CD14-positive monocyte (primary cell): ENCODE measurements around the gene FNDC3B. TPM values are rescaled to one million over a fixed set of nuclear protein-coding genes. Genes with fewer than 3 reads are reported as not detected.
A peak's percentile ranks its signal among the peaks of the same experiment; 100 is the strongest.

Experiments
- DNase-seq, 3 donors: peaks; one replicate each; pipeline ENCODE4 v3.0.0-alpha.2; 2011 to 2022
- H2AFZ ChIP-seq: 2 replicates; pipeline ENCODE4 v1.6.0; 2012; ENCODE audit warnings: mild to moderate bottlenecking, low read depth, low read length, inconsistent platforms; ENCODE audit not compliant: insufficient read depth, poor library complexity, severe bottlenecking
- H3K27ac ChIP-seq, 2 donors: 1 replicate in 1 of 2; 2 replicates in 1 of 2; pipeline ENCODE4 v1.5.1; 2012 to 2013; ENCODE audit warnings: low read length in 2 of 2, control low read depth in 1 of 2, inconsistent platforms in 1 of 2, low read depth in 1 of 2, mild to moderate bottlenecking in 1 of 2
- H3K27me3 ChIP-seq, 2 donors: one replicate each; pipeline versions ENCODE4 v1.6.0 to v1.6.1; 2011 to 2013; ENCODE audit warnings: low read length in 2 of 2; ENCODE audit not compliant: control insufficient read depth in 2 of 2, insufficient read depth in 2 of 2
- H3K36me3 ChIP-seq, 2 donors: replicated peaks in 1 of 2; 1 replicate in 1 of 2; 2 replicates in 1 of 2; pipeline versions ENCODE4 v1.5.1 to v1.6.1; 2012 to 2013; ENCODE audit warnings: low read length in 2 of 2, control low read depth in 1 of 2, inconsistent platforms in 1 of 2, mild to moderate bottlenecking in 1 of 2; ENCODE audit not compliant: insufficient read depth in 2 of 2, control insufficient read depth in 1 of 2
- H3K4me1 ChIP-seq, 2 donors: 1 replicate in 1 of 2; 2 replicates in 1 of 2; pipeline versions ENCODE4 v1.5.1 to v1.6.1; 2012 to 2013; ENCODE audit warnings: low read length in 2 of 2, control low read depth in 1 of 2, inconsistent platforms in 1 of 2, mild to moderate bottlenecking in 1 of 2, moderate library complexity in 1 of 2; ENCODE audit not compliant: insufficient read depth in 2 of 2, control insufficient read depth in 1 of 2
- H3K4me2 ChIP-seq: replicated peaks from 2 replicates; pipeline ENCODE3; 2012; ENCODE audit warnings: low read length, moderate library complexity, mild to moderate bottlenecking; ENCODE audit not compliant: poor library complexity, severe bottlenecking; ENCODE audit errors: extremely low read depth
- H3K4me3 ChIP-seq, 3 experiments: fragments of 200-600 bp in 1 of 3; sonication (generic) in 1 of 3; replicated peaks in 1 of 3; 1 replicate in 2 of 3; 2 replicates in 1 of 3; pipeline ENCODE4 v1.5.1; 2011 to 2013; ENCODE audit warnings: low read length in 3 of 3, mild to moderate bottlenecking in 3 of 3, control low read depth in 2 of 3, low read depth in 2 of 3, inconsistent platforms in 1 of 3, moderate library complexity in 1 of 3
- H3K79me2 ChIP-seq: 2 replicates; pipeline ENCODE4 v1.6.0; 2012; ENCODE audit warnings: mild to moderate bottlenecking, control low read depth, inconsistent platforms, low read length, moderate library complexity; ENCODE audit not compliant: insufficient read depth
- H3K9ac ChIP-seq: 2 replicates; pipeline ENCODE4 v1.6.0; 2017; ENCODE audit warnings: low read length, mild to moderate bottlenecking; ENCODE audit not compliant: insufficient read depth, poor library complexity, severe bottlenecking
- H3K9me3 ChIP-seq, 2 donors: replicated peaks in 1 of 2; 1 replicate in 1 of 2; 2 replicates in 1 of 2; pipeline versions ENCODE4 v1.5.1 to v1.6.1; 2012 to 2013; ENCODE audit warnings: low read length in 2 of 2, control low read depth in 1 of 2; ENCODE audit not compliant: control insufficient read depth in 1 of 2, insufficient read depth in 1 of 2
- H4K20me1 ChIP-seq: 2 replicates; pipeline ENCODE4 v1.6.0; 2012; ENCODE audit warnings: mild to moderate bottlenecking, low read length, control low read depth, moderate library complexity; ENCODE audit not compliant: insufficient read depth
- H3K27ac Mint-ChIP-seq, 7 donors: one replicate each; pipeline ENCODE4 v1.8.0; 2020; ENCODE audit warnings: mild to moderate bottlenecking in 7 of 7, mixed read lengths in 7 of 7, moderate library complexity in 6 of 7, inconsistent platforms in 2 of 7
- H3K27me3 Mint-ChIP-seq, 3 donors: one replicate each; pipeline ENCODE4 v1.8.0; 2021 to 2022; ENCODE audit warnings: low read depth in 3 of 3, mild to moderate bottlenecking in 3 of 3, mixed read lengths in 3 of 3, moderate library complexity in 3 of 3, inconsistent platforms in 1 of 3
- H3K36me3 Mint-ChIP-seq, 2 donors: one replicate each; pipeline ENCODE4 v1.8.0; 2020; ENCODE audit warnings: mixed read lengths in 2 of 2, inconsistent platforms in 1 of 2, mild to moderate bottlenecking in 1 of 2
- H3K4me1 Mint-ChIP-seq: one replicate; pipeline ENCODE4 v1.8.0; 2020; ENCODE audit warnings: mild to moderate bottlenecking, mixed read lengths
- H3K4me3 Mint-ChIP-seq, 2 donors: one replicate each; pipeline ENCODE4 v1.8.0; 2020; ENCODE audit warnings: mild to moderate bottlenecking in 2 of 2, mixed read lengths in 2 of 2, moderate library complexity in 1 of 2
- H3K9me3 Mint-ChIP-seq, 7 donors: one replicate each; pipeline ENCODE4 v1.8.0; 2020 to 2022; ENCODE audit warnings: mixed read lengths in 7 of 7, mild to moderate bottlenecking in 6 of 7, moderate library complexity in 6 of 7, inconsistent platforms in 2 of 7
- CTCF ChIP-seq: fragments of 200-600 bp; IDR thresholded peaks from one replicate; pipeline ENCODE4 v1.8.0; 2022; ENCODE audit warnings: antibody characterized with exemption, mild to moderate bottlenecking
- WGBS: methylation state at CpG from one replicate; pipeline ENCODE4 v1.1.5; 2013; ENCODE audit warnings: missing lambda C conversion rate; ENCODE audit not compliant: insufficient coverage; 5-methylcytosine and 5-hydroxymethylcytosine counted together
- intact Hi-C, 2 donors: fragments of 100-400 bp; cut with micrococcal nuclease; formaldehyde crosslinking; loops; one replicate each; pipeline versions ENCODE4 v1.15.0 to v1.15.1; 2023
- polyA plus RNA-seq, 3 donors: library from polyadenylated mRNA; depleted of rRNA in 1 of 3; unstranded in 2 of 3; stranded (reverse) in 1 of 3; fragments of 300-500 nt in 2 of 3; fragments of >200 nt in 1 of 3; fragmentation: Illumina TruSeq in 2 of 3; gene quantifications; 1 replicate in 2 of 3; 2 replicates in 1 of 3; pipeline ENCODE4 v1.2.3, GENCODE V29; 2012 to 2021

Gene FNDC3B
- polyA plus RNA-seq, 3 donors: 19.6 to 36.1 (median 25.7) TPM

- DNase-seq: no peak
- Histone ChIP-seq H3K27ac (peak overlapping the region in 1 of 2 donors; percentile 38), H3K79me2 (no peaks in the 10 kb centered on the region), H3K4me1 (no peaks in the 10 kb centered on the region), H2AFZ (no peak overlapping the region), H3K9me3 (no peaks in the 10 kb centered on the region), H3K36me3 (peaks cover 79 to 97% of the 10 kb centered on the region in 2 donors), H3K4me2 (no peak overlapping the region), H3K27me3 (no peaks in the 10 kb centered on the region), H3K4me3 (no peak overlapping the region), H4K20me1 (peaks cover 23% of the 10 kb centered on the region), H3K9ac (no peak overlapping the region)
- Mint-ChIP-seq H3K36me3 (peaks cover 80 to 91% of the 10 kb centered on the region in 2 donors), H3K4me1 (no peaks in the 10 kb centered on the region), H3K27me3 (no peaks in the 10 kb centered on the region), H3K9me3 (no peaks in the 10 kb centered on the region), H3K27ac (peak overlapping the region in 3 of 7 donors; percentile 5 to 77 (median 72)), H3K4me3 (no peak overlapping the region)
- no peak for TF ChIP-seq CTCF
- 100% methylated on average over 1 of the region's 2 CpGs for WGBS
- intact Hi-C loops: no loop called here
Observed at GRCh38 chr3:172329070-172329469, 289.7 kb downstream of the FNDC3B start.

- Histone ChIP-seq H3K9me3 (no peaks in the 10 kb centered on the region), H2AFZ (no peak overlapping the region), H3K27me3 (no peaks in the 10 kb centered on the region), H3K79me2 (no peaks in the 10 kb centered on the region), H4K20me1 (peaks cover 22% of the 10 kb centered on the region), H3K36me3 (peaks cover 74 to 97% of the 10 kb centered on the region in 2 donors), H3K9ac (no peak overlapping the region), H3K4me1 (no peaks in the 10 kb centered on the region), H3K4me2 (no peak overlapping the region), H3K27ac (peak overlapping the region in 1 of 2 donors; percentile 38), H3K4me3 (no peak overlapping the region)
- intact Hi-C loops: loop anchor here (5.0 kb wide), 1 partner anchor 337 kb away; no protein-coding TSS in a partner anchor
- Mint-ChIP-seq H3K27me3 (no peaks in the 10 kb centered on the region), H3K36me3 (peaks cover 73 to 89% of the 10 kb centered on the region in 2 donors), H3K27ac (peak overlapping the region in 2 of 7 donors; percentile 53 to 61), H3K4me1 (no peaks in the 10 kb centered on the region), H3K9me3 (no peaks in the 10 kb centered on the region), H3K4me3 (no peak overlapping the region)
- no CpG with 5 or more reads among the region's 4 CpGs for WGBS
- no peak for TF ChIP-seq CTCF
- DNase-seq: no peak
Observed at GRCh38 chr3:172330413-172330812, 291.0 kb downstream of the FNDC3B start.
